GM12878 (cell line): ENCODE data around the gene DTNA. TPM values are rescaled to one million over a fixed set of nuclear protein-coding genes. Genes with fewer than 3 reads are reported as not detected.

Source experiments
- CHD1 ChIP-seq: IDR thresholded peaks from 2 replicates; pipeline ENCODE4 v1.6.1; 2012; ENCODE audit warnings: low read depth, low read length, improper control_type of control experiment
- CHD4 ChIP-seq: fragments of 200-600 bp; sonication (generic); IDR thresholded peaks from 2 replicates; pipeline ENCODE4 v1.6.1; 2016; ENCODE audit warnings: mild to moderate bottlenecking
- ETV6 ChIP-seq, 2 experiments: fragments of 450-650 bp in 1 of 2; IDR thresholded peaks in 1 of 2; conservative IDR thresholded peaks in 1 of 2; 2 replicates each; pipeline ENCODE4 v1.6.1; 2014; ENCODE audit warnings: antibody characterized with exemption in 1 of 2, borderline replicate concordance in 1 of 2, low read depth in 1 of 2, mild to moderate bottlenecking in 1 of 2, moderate library complexity in 1 of 2
- IKZF1 ChIP-seq: fragments of 450-650 bp; conservative IDR thresholded peaks from 2 replicates; pipeline ENCODE4 v1.6.1; 2017; ENCODE audit warnings: antibody characterized with exemption, mild to moderate bottlenecking
- NR2C2 ChIP-seq: IDR thresholded peaks from 2 replicates; pipeline ENCODE4 v1.6.1; 2011; ENCODE audit warnings: borderline replicate concordance, low read depth; ENCODE audit not compliant: control insufficient read depth, insufficient read length
- RBBP5 ChIP-seq: fragments of 200-600 bp; sonication (generic); conservative IDR thresholded peaks from 2 replicates; pipeline ENCODE4 v1.6.1; 2016
- SMARCA5 ChIP-seq: fragments of 450-650 bp; IDR thresholded peaks from 2 replicates; pipeline ENCODE4 v1.6.1; 2017; ENCODE audit warnings: mild to moderate bottlenecking
- ZNF207 ChIP-seq: fragments of 450-650 bp; IDR thresholded peaks from 2 replicates; pipeline ENCODE4 v1.6.1; 2014; ENCODE audit warnings: antibody characterized with exemption, mild to moderate bottlenecking, borderline replicate concordance
- polyA plus RNA-seq, 11 experiments: library from polyadenylated mRNA; depleted of rRNA in 4 of 11; unstranded in 6 of 11; stranded (reverse) in 5 of 11; fragments of >200 nt; fragmentation: Nextera tagmentation in 4 of 11; fragmentation: Illumina TruSeq in 1 of 11; extraction: Ambion mirVana in 4 of 11; extraction: Trizol in 1 of 11; gene quantifications; 1 replicate in 1 of 11; 2 replicates in 10 of 11; pipeline versions ENCODE4 v1.2.1 to v1.2.3, GENCODE V29; 2011 to 2016; ENCODE audit warnings: inconsistent platforms in 2 of 11, missing spikeins in 2 of 11, low read depth in 1 of 11
- total RNA-seq, 4 experiments: library from RNA; depleted of rRNA in 3 of 4; stranded (reverse); fragments of >200 nt in 3 of 4; fragmentation: Illumina TruSeq in 1 of 4; extraction: Trizol in 1 of 4; gene quantifications; 2 replicates each; pipeline versions ENCODE4 v1.2.1 to v1.2.3, GENCODE V29; 2013 to 2021
- TF ChIP-seq, protein P1 (sequence below): IDR thresholded peaks from 2 replicates; pipeline ENCODE4 v1.6.1; 2012; ENCODE audit warnings: low read length, inconsistent platforms
- TF ChIP-seq, protein P2 (sequence below): fragments of 450-650 bp; formaldehyde crosslinking; IDR thresholded peaks from 2 replicates; pipeline ENCODE4 v1.4.0; 2020; ENCODE audit warnings: mild to moderate bottlenecking, moderate library complexity

The DTNA gene
- total and polyA plus RNA-seq, 10 of the 15 experiments (the other 5 are each of a cell fraction or from before 2014, with no cell fraction given), result 0.26 to 8.6 (median 0.53) TPM

DNA sequence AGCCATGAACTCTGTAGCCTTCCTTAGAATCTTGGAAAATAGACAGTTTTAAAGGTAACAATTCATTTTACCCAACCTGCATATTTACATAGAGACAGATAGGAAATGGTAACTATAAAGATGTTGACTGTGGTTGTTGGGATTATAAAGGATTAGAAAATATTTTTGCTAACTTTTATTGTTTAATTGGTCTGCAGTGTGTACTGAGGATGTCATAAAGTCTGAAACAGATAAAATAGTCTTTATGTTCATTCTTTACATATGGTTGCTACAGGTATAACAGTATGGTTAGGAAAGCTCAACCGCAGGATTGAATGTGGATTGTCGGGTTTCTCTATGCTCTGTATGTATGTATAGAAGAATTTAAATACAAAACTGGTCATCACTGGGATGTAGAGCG lies 7.3 kb upstream of the DTNA start (continued):
- TF ChIP-seq, protein P1, sequence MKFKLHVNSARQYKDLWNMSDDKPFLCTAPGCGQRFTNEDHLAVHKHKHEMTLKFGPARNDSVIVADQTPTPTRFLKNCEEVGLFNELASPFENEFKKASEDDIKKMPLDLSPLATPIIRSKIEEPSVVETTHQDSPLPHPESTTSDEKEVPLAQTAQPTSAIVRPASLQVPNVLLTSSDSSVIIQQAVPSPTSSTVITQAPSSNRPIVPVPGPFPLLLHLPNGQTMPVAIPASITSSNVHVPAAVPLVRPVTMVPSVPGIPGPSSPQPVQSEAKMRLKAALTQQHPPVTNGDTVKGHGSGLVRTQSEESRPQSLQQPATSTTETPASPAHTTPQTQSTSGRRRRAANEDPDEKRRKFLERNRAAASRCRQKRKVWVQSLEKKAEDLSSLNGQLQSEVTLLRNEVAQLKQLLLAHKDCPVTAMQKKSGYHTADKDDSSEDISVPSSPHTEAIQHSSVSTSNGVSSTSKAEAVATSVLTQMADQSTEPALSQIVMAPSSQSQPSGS, result no peak
- no peak for TF ChIP-seq RBBP5
- TF ChIP-seq SMARCA5, result no peak
- no peak for TF ChIP-seq CHD1
- TF ChIP-seq, protein P2, sequence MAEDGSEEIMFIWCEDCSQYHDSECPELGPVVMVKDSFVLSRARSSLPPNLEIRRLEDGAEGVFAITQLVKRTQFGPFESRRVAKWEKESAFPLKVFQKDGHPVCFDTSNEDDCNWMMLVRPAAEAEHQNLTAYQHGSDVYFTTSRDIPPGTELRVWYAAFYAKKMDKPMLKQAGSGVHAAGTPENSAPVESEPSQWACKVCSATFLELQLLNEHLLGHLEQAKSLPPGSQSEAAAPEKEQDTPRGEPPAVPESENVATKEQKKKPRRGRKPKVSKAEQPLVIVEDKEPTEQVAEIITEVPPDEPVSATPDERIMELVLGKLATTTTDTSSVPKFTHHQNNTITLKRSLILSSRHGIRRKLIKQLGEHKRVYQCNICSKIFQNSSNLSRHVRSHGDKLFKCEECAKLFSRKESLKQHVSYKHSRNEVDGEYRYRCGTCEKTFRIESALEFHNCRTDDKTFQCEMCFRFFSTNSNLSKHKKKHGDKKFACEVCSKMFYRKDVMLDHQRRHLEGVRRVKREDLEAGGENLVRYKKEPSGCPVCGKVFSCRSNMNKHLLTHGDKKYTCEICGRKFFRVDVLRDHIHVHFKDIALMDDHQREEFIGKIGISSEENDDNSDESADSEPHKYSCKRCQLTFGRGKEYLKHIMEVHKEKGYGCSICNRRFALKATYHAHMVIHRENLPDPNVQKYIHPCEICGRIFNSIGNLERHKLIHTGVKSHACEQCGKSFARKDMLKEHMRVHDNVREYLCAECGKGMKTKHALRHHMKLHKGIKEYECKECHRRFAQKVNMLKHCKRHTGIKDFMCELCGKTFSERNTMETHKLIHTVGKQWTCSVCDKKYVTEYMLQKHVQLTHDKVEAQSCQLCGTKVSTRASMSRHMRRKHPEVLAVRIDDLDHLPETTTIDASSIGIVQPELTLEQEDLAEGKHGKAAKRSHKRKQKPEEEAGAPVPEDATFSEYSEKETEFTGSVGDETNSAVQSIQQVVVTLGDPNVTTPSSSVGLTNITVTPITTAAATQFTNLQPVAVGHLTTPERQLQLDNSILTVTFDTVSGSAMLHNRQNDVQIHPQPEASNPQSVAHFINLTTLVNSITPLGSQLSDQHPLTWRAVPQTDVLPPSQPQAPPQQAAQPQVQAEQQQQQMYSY, result no peak
- no peak for TF ChIP-seq IKZF1
- TF ChIP-seq CHD4, result no peak
- no peak for TF ChIP-seq ETV6 (conservative IDR thresholded peaks at IDR 0.05 in 1 of 2, IDR thresholded peaks at IDR 0.05 in 1 of 2; ENCODE audit: borderline replicate concordance in 1 of 2, low read depth in 1 of 2)
- no peak for TF ChIP-seq ZNF207
- TF ChIP-seq NR2C2, result no peak
